Measurements from ENCODE around the gene EGFL7. TPM values are rescaled to one million over a fixed set of nuclear protein-coding genes. Genes with fewer than 3 reads are reported as not detected.

EGFL7 gene
- total and polyA plus RNA-seq, 2 of the 13 experiments (the other 11 are each of a cell fraction or from before 2014, with no cell fraction given): 0.20 to 5.1 TPM

DNA sequence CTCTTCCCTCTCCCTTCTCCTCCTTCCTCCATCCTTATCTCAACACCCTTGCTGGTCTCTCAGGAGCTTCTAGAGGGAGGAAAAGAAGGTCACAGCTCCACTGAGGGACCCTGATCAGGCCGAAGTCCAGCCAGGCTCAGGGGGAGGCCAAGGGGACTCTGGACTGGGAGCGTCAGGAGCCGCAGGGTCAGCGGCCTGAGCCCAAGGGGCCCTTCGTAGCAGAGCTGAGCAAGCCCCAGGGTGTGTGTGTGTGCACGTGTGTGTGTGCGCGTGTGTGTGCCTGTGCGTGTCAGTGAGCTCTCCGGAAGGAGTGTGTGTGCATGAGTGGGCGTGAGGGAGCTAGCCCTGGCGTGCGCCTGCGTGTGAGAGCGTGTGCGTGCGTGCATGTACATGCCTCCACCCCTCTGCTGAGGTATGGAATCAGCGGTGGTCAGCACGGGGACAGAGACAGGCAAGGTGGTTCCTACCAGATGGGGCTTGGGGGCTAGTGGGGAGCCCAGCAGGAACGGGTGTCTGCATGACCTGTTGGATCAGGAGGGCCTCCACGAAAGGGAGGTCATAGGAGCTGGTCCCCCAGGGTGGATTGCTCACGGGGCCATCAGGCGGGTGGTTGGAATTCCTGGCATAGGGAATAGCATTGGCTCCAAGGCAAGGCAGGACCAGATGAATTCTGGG, 34.6 kb downstream of the EGFL7 start (continued):
- 0 out of 2 replicates have a peak, but pooled peaks have one; percentile 26 for TF ChIP-seq ZBTB2 (CRISPR knock-in tag; IDR thresholded peaks at IDR 0.05; ENCODE audit: low read depth)
- peak; percentile 92 for TF ChIP-seq RXRA (CRISPR knock-in tag; IDR thresholded peaks at IDR 0.05)
- TF ChIP-seq HNRNPK (IDR thresholded peaks at IDR 0.05; ENCODE audit: low read depth, low read length, poor library complexity, severe bottlenecking): peak; percentile 21
- no peak for TF ChIP-seq MBD4 (IDR thresholded peaks at IDR 0.05; ENCODE audit: borderline replicate concordance, low read length)
- TF ChIP-seq ZNF296 (CRISPR knock-in tag; conservative IDR thresholded peaks at IDR 0.05): no peak
- TF ChIP-seq THRA (CRISPR knock-in tag; IDR thresholded peaks at IDR 0.05; ENCODE audit: borderline replicate concordance): peak; percentile 50; the same call in 1 of the 2 replicates
- TF ChIP-seq, protein P1, sequence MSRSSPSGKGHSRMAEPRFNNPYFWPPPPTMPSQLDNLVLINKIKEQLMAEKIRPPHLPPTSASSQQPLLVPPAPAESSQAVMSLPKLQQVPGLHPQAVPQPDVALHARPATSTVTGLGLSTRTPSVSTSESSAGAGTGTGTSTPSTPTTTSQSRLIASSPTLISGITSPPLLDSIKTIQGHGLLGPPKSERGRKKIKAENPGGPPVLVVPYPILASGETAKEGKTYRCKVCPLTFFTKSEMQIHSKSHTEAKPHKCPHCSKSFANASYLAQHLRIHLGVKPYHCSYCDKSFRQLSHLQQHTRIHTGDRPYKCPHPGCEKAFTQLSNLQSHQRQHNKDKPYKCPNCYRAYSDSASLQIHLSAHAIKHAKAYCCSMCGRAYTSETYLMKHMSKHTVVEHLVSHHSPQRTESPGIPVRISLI (CRISPR knock-in tag; IDR thresholded peaks at IDR 0.05; ENCODE audit: borderline replicate concordance): 0 out of 2 replicates have a peak, but pooled peaks have one; percentile 11
- no peak for TF ChIP-seq ZNF556 (CRISPR knock-in tag; IDR thresholded peaks at IDR 0.05; ENCODE audit: borderline replicate concordance)
- TF ChIP-seq GTF2F1 (IDR thresholded peaks at IDR 0.05; ENCODE audit: low read length): no peak
- TF ChIP-seq NR1H2 (CRISPR knock-in tag; IDR thresholded peaks at IDR 0.05; ENCODE audit: borderline replicate concordance, low read depth): no peak
- TF ChIP-seq SOX5 (CRISPR knock-in tag; IDR thresholded peaks at IDR 0.05; ENCODE audit: borderline replicate concordance): 0 out of 2 replicates have a peak, but pooled peaks have one; percentile 15
- peak; percentile 59; the same call in 1 of the 2 replicates for TF ChIP-seq JUND (CRISPR knock-in tag; IDR thresholded peaks at IDR 0.05)
- TF ChIP-seq ZBTB4 (CRISPR knock-in tag; IDR thresholded peaks at IDR 0.05; ENCODE audit: borderline replicate concordance): no peak; the same call in 1 of the 2 replicates
- TF ChIP-seq MBNL3 (CRISPR knock-in tag; conservative IDR thresholded peaks at IDR 0.05): no peak
- TF ChIP-seq NR0B2 (CRISPR knock-in tag; IDR thresholded peaks at IDR 0.05): no peak

All from HepG2 (cell line).